SK-N-SH (cell line): ENCODE data around the gene JAKMIP1. TPM values are rescaled to one million over a fixed set of nuclear protein-coding genes. Genes with fewer than 3 reads are reported as not detected.

Experiments
- CTCF ChIA-PET: fragments of 300-600, 350-600 bp; formaldehyde crosslinking; extraction: SDS; loops from one replicate; lab custom pipeline; 2021; lab: Yijun Ruan, JAX
- POLR2A ChIA-PET: fragments of 350-600 bp; sonication (Branson Sonifier 250); formaldehyde crosslinking; extraction: SDS; loops from one replicate; lab custom pipeline; 2020; ENCODE audit warnings: antibody characterized with exemption, inconsistent platforms; lab: Yijun Ruan, JAX
- DNase-seq: peaks from one replicate; pipeline ENCODE4 v3.0.0; 2012
- H2AFZ ChIP-seq: fragments of 200-600 bp; sonication (generic); 2 replicates; pipeline ENCODE4 v1.8.1; 2016; ENCODE audit warnings: antibody characterized with exemption, mild to moderate bottlenecking, low read depth
- H3F3A ChIP-seq: fragments of 200-600 bp; sonication (generic); replicated peaks from 2 replicates; pipeline ENCODE3; 2016; ENCODE audit warnings: antibody characterized with exemption, mild to moderate bottlenecking; ENCODE audit not compliant: insufficient read depth
- H3K27ac ChIP-seq, 2 experiments: fragments of 200-500 bp in 1 of 2; fragments of 200-600 bp in 1 of 2; sonication (Bioruptor generic) in 1 of 2; sonication (generic), shearing (Covaris generic) in 1 of 2; 2 replicates each; pipeline versions ENCODE4 v1.5.1 to v1.6.1; 2014 to 2016; ENCODE audit warnings: low read depth in 2 of 2, inconsistent platforms in 1 of 2, low read length in 1 of 2, mild to moderate bottlenecking in 1 of 2, mixed read lengths in 1 of 2
- H3K27me3 ChIP-seq: fragments of 200-600 bp; sonication (generic), shearing (Covaris generic); 2 replicates; pipeline ENCODE4 v1.6.1; 2016; ENCODE audit warnings: mixed run types; ENCODE audit not compliant: insufficient read depth
- H3K36me3 ChIP-seq, 2 experiments: fragments of 200-500 bp in 1 of 2; fragments of 200-600 bp in 1 of 2; sonication (Bioruptor generic) in 1 of 2; sonication (generic) in 1 of 2; replicated peaks in 1 of 2; 2 replicates each; pipeline versions ENCODE3 to v1.5.1; 2014 to 2016; ENCODE audit warnings: low read length in 1 of 2, mild to moderate bottlenecking in 1 of 2; ENCODE audit not compliant: insufficient read depth in 2 of 2, control insufficient read depth in 1 of 2
- H3K4me1 ChIP-seq, 2 experiments: fragments of 200-500 bp in 1 of 2; fragments of 200-600 bp in 1 of 2; sonication (Bioruptor generic) in 1 of 2; sonication (generic), shearing (Covaris generic) in 1 of 2; 2 replicates each; pipeline versions ENCODE4 v1.5.1 to v1.6.1; 2014 to 2016; ENCODE audit warnings: low read depth in 1 of 2, low read length in 1 of 2, mixed run types in 1 of 2; ENCODE audit not compliant: insufficient read depth in 2 of 2, control insufficient read depth in 1 of 2
- H3K4me2 ChIP-seq: fragments of 200-600 bp; sonication (generic), shearing (Covaris generic); 2 replicates; pipeline ENCODE4 v1.6.1; 2017; ENCODE audit warnings: mixed run types
- H3K4me3 ChIP-seq, 2 experiments: fragments of 200-500 bp in 1 of 2; fragments of 200-600 bp in 1 of 2; sonication (Bioruptor generic) in 1 of 2; sonication (generic), shearing (Covaris generic) in 1 of 2; 2 replicates each; pipeline versions ENCODE4 v1.5.1 to v1.8.1; 2014 to 2016; ENCODE audit warnings: low read depth in 2 of 2, inconsistent platforms in 1 of 2, low read length in 1 of 2, mild to moderate bottlenecking in 1 of 2, mixed read lengths in 1 of 2, moderate library complexity in 1 of 2
- H3K79me2 ChIP-seq: fragments of 200-600 bp; sonication (generic); 2 replicates; pipeline ENCODE4 v1.8.1; 2017; ENCODE audit warnings: mild to moderate bottlenecking; ENCODE audit not compliant: insufficient read depth
- H3K9ac ChIP-seq: fragments of 200-600 bp; sonication (generic); 2 replicates; pipeline ENCODE4 v1.6.1; 2017; ENCODE audit warnings: mixed run types
- H3K9me2 ChIP-seq: fragments of 200-600 bp; sonication (generic); 2 replicates; pipeline ENCODE4 v1.6.1; 2017; ENCODE audit warnings: mixed run types
- H3K9me3 ChIP-seq: fragments of 200-600 bp; sonication (generic); 2 replicates; pipeline ENCODE4 v1.6.1; 2017; ENCODE audit warnings: mixed run types, mild to moderate bottlenecking, moderate library complexity
- H4K20me1 ChIP-seq: fragments of 200-600 bp; sonication (generic); 2 replicates; pipeline ENCODE4 v1.6.1; 2017; ENCODE audit warnings: mild to moderate bottlenecking, mixed run types; ENCODE audit not compliant: insufficient read depth
- EP300 ChIP-seq, 2 experiments: IDR thresholded peaks; 2 replicates each; pipeline versions ENCODE4 v1.4.0 to v1.6.1; 2012; ENCODE audit warnings: borderline replicate concordance in 1 of 2, low read depth in 1 of 2, low read length in 1 of 2
- EZH2phosphoT487 ChIP-seq: fragments of 200-600 bp; sonication (generic); IDR thresholded peaks from 2 replicates; pipeline ENCODE4 v1.6.1; 2017; ENCODE audit warnings: low read depth, mixed run types, mild to moderate bottlenecking, antibody characterized with exemption, moderate library complexity, borderline replicate concordance
- FOXJ3 ChIP-seq: sonication (generic); formaldehyde crosslinking; IDR thresholded peaks from 2 replicates; pipeline ENCODE4 v1.5.1; 2020; ENCODE audit warnings: mild to moderate bottlenecking, missing genetic modification reagents
- GABPA ChIP-seq: IDR thresholded peaks from 2 replicates; pipeline ENCODE4 v1.4.0; 2012; ENCODE audit warnings: low read depth, mild to moderate bottlenecking
- GATA2 ChIP-seq: sonication (generic); formaldehyde crosslinking; IDR thresholded peaks from 2 replicates; pipeline ENCODE4 v1.5.0; 2020; ENCODE audit warnings: mild to moderate bottlenecking, missing genetic modification reagents
- JUND ChIP-seq: IDR thresholded peaks from 2 replicates; pipeline ENCODE4 v1.4.0; 2012
- MEF2A ChIP-seq: IDR thresholded peaks from 2 replicates; pipeline ENCODE4 v1.4.0; 2012; ENCODE audit warnings: low read depth, borderline replicate concordance
- MXI1 ChIP-seq: IDR thresholded peaks from 2 replicates; pipeline ENCODE4 v1.6.1; 2012; ENCODE audit warnings: mild to moderate bottlenecking, low read depth, low read length, improper control_type of control experiment
- RCOR1 ChIP-seq: fragments of 150-350 bp; IDR thresholded peaks from 2 replicates; pipeline ENCODE4 v1.6.1; 2017; ENCODE audit warnings: antibody characterized with exemption, low read length
- RFX5 ChIP-seq: IDR thresholded peaks from 2 replicates; pipeline ENCODE4 v1.6.1; 2012; ENCODE audit warnings: mild to moderate bottlenecking, improper control_type of control experiment, low read length
- RXRA ChIP-seq: IDR thresholded peaks from 2 replicates; pipeline ENCODE4 v1.4.0; 2012; ENCODE audit warnings: low read depth, mild to moderate bottlenecking, borderline replicate concordance
- SIN3A ChIP-seq: IDR thresholded peaks from 2 replicates; pipeline ENCODE4 v1.6.1; 2012; ENCODE audit warnings: low read depth, mild to moderate bottlenecking, low read length, moderate library complexity, borderline replicate concordance
- SMC3 ChIP-seq: IDR thresholded peaks from 2 replicates; pipeline ENCODE4 v1.6.1; 2012; ENCODE audit warnings: low read depth, low read length, improper control_type of control experiment
- TCF12 ChIP-seq: IDR thresholded peaks from 2 replicates; pipeline ENCODE4 v1.4.0; 2012
- WGBS: methylation state at CpG from one replicate; pipeline ENCODE4 v1.1.6; 2017; ENCODE audit warnings: low lambda C conversion rate; 5-methylcytosine and 5-hydroxymethylcytosine counted together
- polyA plus RNA-seq, 3 experiments: library from polyadenylated mRNA; depleted of rRNA; stranded (reverse); fragments of >200 nt; gene quantifications; 2 replicates each; pipeline ENCODE4 v1.2.3, GENCODE V29; 2012
- TF ChIP-seq, protein P1 (sequence below): IDR thresholded peaks from 2 replicates; pipeline ENCODE4 v1.4.0; 2012; ENCODE audit warnings: low read depth
- TF ChIP-seq, protein P2 (sequence below): IDR thresholded peaks from 2 replicates; pipeline ENCODE4; 2012
- TF ChIP-seq, protein P3 (sequence below): fragments of 150-350 bp; IDR thresholded peaks from 2 replicates; pipeline ENCODE4 v1.6.1; 2016; ENCODE audit warnings: mild to moderate bottlenecking, low read depth, low read length
- TF ChIP-seq, protein P4 (sequence below): fragments of 200-600 bp; sonication (generic); IDR thresholded peaks from 2 replicates; pipeline ENCODE4 v1.6.1; 2017; ENCODE audit warnings: antibody characterized with exemption, mild to moderate bottlenecking, moderate library complexity
- TF ChIP-seq, protein P5 (sequence below): IDR thresholded peaks from 2 replicates; pipeline ENCODE4 v1.4.0; 2012; ENCODE audit warnings: low read depth, borderline replicate concordance

JAKMIP1 gene
- polyA plus RNA-seq, 1 of the 3 experiments (the other 2 are of a cell fraction): 0.54 TPM

DNA sequence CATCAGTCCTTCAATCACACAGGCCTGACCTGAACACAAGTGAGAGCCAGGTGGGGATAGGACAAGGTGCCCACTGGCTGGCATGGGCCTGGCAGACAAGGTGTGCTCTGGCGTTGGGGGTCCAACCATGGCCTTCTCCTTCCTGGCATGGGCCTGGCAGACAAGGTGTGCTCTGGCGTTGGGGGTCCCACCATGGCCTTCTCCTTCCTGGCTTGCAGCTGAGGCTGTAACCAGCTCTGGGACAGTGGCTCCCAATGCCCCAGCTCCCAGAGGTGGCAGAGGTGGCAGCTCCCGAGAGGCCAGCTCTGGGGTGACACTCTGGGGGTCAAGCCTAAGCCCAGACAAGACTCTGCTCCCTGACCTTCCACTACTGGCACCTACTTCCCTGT is 62.6 kb downstream of the JAKMIP1 start:
- DNase-seq: no peak
- H3K4me2 ChIP-seq: no peak overlapping the region
- H4K20me1 ChIP-seq: no peaks in the 10 kb centered on the region
- H3K4me3 ChIP-seq: no peak overlapping the region
- TF ChIP-seq MXI1 (no peak), TCF12 (no peak), MEF2A (no peak), EP300 (IDR thresholded peaks at IDR 0.05; ENCODE audit: borderline replicate concordance in 1 of 2, low read depth in 1 of 2, low read length in 1 of 2) (no peak), EZH2phosphoT487 (no peak), FOXJ3 (no peak), SIN3A (no peak), GABPA (no peak), RCOR1 (no peak), RFX5 (no peak), JUND (no peak), RXRA (no peak), SMC3 (no peak), GATA2 (CRISPR knock-in tag) (no peak)
- TF ChIP-seq, protein P1, sequence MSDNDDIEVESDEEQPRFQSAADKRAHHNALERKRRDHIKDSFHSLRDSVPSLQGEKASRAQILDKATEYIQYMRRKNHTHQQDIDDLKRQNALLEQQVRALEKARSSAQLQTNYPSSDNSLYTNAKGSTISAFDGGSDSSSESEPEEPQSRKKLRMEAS: no peak
- TF ChIP-seq, protein P2, sequence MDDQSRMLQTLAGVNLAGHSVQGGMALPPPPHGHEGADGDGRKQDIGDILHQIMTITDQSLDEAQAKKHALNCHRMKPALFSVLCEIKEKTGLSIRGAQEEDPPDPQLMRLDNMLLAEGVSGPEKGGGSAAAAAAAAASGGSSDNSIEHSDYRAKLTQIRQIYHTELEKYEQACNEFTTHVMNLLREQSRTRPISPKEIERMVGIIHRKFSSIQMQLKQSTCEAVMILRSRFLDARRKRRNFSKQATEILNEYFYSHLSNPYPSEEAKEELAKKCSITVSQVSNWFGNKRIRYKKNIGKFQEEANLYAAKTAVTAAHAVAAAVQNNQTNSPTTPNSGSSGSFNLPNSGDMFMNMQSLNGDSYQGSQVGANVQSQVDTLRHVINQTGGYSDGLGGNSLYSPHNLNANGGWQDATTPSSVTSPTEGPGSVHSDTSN: no peak
- TF ChIP-seq, protein P3, sequence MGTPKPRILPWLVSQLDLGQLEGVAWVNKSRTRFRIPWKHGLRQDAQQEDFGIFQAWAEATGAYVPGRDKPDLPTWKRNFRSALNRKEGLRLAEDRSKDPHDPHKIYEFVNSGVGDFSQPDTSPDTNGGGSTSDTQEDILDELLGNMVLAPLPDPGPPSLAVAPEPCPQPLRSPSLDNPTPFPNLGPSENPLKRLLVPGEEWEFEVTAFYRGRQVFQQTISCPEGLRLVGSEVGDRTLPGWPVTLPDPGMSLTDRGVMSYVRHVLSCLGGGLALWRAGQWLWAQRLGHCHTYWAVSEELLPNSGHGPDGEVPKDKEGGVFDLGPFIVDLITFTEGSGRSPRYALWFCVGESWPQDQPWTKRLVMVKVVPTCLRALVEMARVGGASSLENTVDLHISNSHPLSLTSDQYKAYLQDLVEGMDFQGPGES: no peak
- TF ChIP-seq, protein P4, sequence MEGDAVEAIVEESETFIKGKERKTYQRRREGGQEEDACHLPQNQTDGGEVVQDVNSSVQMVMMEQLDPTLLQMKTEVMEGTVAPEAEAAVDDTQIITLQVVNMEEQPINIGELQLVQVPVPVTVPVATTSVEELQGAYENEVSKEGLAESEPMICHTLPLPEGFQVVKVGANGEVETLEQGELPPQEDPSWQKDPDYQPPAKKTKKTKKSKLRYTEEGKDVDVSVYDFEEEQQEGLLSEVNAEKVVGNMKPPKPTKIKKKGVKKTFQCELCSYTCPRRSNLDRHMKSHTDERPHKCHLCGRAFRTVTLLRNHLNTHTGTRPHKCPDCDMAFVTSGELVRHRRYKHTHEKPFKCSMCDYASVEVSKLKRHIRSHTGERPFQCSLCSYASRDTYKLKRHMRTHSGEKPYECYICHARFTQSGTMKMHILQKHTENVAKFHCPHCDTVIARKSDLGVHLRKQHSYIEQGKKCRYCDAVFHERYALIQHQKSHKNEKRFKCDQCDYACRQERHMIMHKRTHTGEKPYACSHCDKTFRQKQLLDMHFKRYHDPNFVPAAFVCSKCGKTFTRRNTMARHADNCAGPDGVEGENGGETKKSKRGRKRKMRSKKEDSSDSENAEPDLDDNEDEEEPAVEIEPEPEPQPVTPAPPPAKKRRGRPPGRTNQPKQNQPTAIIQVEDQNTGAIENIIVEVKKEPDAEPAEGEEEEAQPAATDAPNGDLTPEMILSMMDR: no peak
- TF ChIP-seq, protein P5, sequence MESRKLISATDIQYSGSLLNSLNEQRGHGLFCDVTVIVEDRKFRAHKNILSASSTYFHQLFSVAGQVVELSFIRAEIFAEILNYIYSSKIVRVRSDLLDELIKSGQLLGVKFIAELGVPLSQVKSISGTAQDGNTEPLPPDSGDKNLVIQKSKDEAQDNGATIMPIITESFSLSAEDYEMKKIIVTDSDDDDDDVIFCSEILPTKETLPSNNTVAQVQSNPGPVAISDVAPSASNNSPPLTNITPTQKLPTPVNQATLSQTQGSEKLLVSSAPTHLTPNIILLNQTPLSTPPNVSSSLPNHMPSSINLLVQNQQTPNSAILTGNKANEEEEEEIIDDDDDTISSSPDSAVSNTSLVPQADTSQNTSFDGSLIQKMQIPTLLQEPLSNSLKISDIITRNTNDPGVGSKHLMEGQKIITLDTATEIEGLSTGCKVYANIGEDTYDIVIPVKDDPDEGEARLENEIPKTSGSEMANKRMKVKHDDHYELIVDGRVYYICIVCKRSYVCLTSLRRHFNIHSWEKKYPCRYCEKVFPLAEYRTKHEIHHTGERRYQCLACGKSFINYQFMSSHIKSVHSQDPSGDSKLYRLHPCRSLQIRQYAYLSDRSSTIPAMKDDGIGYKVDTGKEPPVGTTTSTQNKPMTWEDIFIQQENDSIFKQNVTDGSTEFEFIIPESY: no peak
- no peaks in the 10 kb centered on the region for H3K36me3 ChIP-seq
- no peaks in the 10 kb centered on the region for H3K79me2 ChIP-seq
- no peak overlapping the region; a peak in 1 of 4 replicates for H3K27ac ChIP-seq
- H3K4me1 ChIP-seq: peaks cover 0 to 7% of the 10 kb centered on the region in 2 experiments; a peak in 1 of 4 replicates
- H3F3A ChIP-seq: no peaks in the 10 kb centered on the region
- H2AFZ ChIP-seq: no peak overlapping the region
- H3K9me3 ChIP-seq: no peaks in the 10 kb centered on the region
- no peaks in the 10 kb centered on the region for H3K9me2 ChIP-seq
- ChIA-PET POLR2A (no interaction called here), CTCF (interaction anchor here (0.7 kb wide), 1 partner anchor 62 kb away, joined by 3 read pairs; the partner anchor contains the start of gene JAKMIP1)
- H3K9ac ChIP-seq: no peak overlapping the region
- no CpG with 5 or more reads among the region's 3 CpGs for WGBS
- no peaks in the 10 kb centered on the region for H3K27me3 ChIP-seq
